Stimulated activated CD8-positive, alpha-beta memory T cell treated with anti-CD3 and anti-CD28 coated beads, Interleukin-7, amount 100 ng/mL, for 48 hours (primary cell): ENCODE results near the gene EXOC3L4.
"Not testable (repeated sequence)": the region's sequence is repeated elsewhere in the genome, so short reads cannot be mapped to it uniquely, and the experiment has no call there.

Source experiments
- DNase-seq, 2 donors: peaks; one replicate each; pipeline ENCODE4 v3.0.0-alpha.2; 2020; ENCODE audit warnings: low read depth in 1 of 2; ENCODE audit errors: extremely low read depth in 1 of 2

EXOC3L4 gene

DNA sequence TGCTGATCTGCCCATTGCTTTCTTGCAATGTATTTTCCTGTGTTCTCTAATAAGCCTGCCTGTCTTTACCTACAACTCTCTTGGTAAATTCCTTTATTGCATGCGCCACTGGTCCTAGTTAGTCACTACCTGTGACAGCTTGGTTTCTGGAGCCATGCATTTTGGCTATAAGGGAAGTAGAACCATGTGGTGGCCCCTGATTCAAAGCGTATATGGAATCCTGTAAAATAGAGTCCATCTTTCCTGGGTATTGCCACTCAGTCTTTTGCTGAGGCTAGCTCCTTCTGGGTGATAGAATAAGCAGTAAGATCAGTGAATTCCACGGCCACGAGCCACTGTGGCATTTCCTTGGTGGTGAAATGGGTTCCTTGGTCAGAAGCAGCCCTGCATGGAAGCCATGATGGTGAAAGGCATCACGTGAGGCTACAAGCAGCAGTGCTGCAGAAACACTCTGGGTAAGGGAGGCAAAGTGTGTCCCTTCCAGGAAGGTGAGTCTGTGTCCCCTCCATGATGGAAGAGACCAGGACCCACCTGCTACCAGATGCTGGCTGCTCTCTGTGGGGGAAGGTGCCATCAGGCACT is 48.3 kb downstream of the EXOC3L4 start:
- DNase-seq, result no peak

DNA sequence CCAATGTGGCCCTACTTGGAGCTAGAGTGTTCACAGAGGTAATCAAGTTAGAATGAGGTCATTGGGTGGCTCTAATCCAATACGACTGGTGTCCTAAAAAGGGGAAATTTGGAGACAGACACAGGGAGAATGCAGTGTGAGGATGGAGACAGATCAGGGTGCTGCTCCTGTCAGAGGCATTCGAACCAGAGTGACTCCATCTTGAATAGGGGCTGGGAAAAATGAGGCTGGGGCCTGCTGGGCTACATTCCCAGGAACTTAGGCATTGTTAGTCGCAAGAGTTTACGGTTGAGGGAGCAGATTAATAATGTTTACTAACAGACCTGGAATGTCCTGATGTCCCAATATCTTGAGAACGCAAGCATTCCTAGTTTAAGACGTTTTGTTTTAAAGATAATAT is 49.0 kb downstream of the EXOC3L4 start:
- no peak for DNase-seq

DNA sequence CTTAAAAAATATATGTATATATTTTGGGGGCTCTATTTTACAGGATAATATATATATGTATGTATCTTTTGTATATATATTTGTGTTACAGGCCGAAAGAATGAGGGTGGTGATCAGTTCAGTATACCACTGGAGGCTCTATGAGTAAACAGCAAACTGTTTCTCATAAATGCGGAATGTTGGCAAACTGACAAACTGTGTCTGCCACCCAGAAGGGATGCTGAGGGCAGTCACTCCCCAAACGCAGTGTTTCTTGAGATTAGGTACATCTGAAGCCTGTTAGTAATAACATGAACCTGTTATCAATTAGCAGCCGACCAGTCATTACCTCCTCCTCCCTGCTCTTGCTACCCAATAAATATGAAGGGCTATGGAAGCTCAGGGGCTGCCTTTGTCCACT is 49.6 kb downstream of the EXOC3L4 start:
- DNase-seq, result no peak

DNA sequence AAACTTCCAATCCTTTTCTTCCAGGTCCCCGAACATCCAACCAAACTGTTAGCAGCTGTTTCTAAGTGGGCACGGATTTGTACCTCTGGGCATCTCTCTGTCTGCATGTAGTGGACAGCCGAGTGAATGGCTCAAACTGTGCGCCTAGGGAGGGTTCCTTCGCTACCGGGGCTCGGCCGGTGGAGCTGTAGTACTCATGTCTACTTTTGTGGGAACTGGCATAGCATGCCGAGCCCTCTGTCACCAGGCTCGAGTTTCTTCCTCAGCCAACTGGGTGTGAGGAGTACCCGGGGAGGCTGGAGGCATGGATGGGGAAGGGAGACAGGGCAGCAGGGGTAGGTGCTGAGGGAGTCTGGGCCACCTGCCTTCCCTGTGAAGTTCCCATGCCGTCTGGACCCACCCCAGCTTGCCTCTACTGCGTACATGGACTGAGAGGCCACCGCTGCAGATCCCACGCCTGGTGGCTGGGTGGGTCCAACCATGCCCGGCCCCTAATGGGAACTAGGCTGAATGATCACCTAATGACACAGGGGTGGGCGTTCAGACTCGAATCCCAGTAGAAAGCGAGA is 51.7 kb downstream of the EXOC3L4 start:
- DNase-seq, result no peak

DNA sequence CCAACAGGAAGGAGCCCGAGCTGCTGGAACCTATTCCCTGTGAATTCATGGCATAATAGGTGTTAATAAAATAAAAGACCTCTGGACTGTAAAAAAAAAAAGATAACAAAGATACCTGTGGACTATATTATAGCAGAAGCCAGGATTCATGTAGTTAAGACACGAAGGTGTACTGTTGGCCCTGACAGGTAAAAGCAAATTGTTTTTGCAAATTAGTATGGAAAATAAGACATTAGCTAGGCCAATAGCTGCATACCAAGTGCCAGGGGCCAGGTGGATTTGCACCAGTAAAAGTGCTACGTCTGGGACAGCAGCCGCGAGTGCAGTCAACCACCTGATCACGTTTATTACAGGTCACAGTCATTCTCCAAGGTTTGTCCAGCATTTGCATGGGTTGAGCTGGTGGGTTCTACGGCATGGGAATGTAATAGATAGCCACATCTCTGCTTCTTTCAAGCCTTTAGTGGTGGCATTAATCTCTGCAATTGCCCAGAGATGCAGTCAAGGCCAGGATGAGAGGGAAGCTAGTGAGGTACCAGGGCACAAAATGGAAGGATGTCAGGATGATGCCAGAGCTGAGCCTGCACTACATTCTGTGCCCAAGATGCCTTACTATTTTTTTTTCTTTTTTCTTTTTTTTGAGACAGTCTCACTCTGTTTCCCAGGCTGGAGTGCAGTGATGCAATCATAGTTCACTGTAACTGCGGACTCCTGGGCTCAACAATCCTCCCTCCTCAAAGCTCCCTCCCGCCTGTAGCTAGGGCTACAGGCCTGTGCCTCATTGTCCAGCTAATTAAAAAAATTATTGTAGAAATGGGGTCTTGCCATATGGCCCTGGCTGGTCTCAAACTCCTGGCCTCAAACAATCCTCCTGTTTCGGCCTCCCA is 55.1 kb downstream of the EXOC3L4 start:
- DNase-seq, result no peak

DNA sequence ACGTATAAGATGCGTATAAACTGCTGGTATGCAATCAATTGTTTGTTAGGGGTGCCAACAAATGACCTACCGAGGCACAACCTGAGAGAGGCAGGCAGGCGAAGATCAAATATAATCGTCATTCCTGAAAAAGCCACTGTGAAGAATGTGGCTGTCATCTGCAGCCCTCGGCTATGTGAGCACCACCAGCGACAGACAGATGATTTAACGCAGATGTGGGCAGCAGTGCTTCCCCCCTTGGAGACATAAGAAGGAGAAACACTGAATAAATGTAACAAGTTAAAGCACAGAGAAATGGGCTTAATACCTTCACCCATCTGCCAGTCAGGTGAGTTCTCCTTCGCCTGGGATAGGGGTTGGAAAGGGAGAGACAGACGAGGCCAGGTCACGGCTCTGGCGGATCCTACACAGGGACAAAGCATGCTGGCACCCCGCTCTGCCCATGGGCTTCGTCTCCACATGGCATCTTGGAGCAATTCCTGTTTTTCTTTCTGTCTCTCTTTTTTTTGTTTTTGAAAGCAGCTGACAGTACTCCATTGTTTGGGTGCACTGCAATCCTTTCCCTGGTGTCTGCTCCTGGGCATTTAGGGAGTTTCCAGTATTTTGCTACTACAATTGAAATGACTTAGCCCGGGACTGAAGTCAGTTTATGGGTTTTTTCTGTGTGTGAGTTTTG is 56.9 kb downstream of the EXOC3L4 start:
- no peak for DNase-seq

DNA sequence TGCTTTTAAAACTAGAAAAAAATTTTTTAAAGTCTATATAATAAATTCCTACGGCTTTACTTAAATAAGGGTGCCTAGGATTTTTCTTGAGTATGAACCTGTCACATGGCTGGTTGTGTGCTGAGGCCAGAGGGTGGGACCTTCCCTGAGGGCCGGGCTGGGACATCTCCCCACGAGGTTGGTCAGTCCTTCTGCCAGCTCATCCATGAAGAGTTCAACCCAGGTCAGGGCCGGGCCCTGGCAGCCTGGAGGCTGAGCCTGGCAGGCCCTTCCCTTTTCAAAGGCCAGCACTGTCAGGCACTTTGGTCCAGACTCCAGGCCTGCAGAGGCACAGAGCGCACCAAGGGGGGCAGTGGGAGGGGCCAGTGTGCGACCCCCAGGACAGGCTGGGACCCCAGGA is 60.5 kb downstream of the EXOC3L4 start:
- DNase-seq, result no peak

DNA sequence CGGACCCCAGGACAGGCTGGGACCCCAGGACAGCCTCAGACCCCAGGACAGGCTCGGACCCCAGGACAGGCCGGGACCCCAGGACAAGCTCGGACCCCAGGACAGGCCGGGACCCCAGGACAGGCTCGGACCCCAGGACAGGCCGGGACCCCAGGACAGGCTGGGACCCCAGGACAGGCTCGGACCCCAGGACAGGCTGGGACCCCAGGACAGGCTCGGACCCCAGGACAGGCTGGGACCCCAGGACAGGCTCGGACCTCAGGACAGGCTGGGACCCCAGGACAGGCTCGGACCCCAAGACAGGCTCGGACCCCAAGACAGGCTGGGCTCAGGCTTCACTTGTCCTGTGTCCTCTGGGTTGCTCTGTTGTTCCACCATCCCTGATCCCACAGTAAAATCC is 60.9 kb downstream of the EXOC3L4 start:
- DNase-seq, result not testable (repeated sequence)

DNA sequence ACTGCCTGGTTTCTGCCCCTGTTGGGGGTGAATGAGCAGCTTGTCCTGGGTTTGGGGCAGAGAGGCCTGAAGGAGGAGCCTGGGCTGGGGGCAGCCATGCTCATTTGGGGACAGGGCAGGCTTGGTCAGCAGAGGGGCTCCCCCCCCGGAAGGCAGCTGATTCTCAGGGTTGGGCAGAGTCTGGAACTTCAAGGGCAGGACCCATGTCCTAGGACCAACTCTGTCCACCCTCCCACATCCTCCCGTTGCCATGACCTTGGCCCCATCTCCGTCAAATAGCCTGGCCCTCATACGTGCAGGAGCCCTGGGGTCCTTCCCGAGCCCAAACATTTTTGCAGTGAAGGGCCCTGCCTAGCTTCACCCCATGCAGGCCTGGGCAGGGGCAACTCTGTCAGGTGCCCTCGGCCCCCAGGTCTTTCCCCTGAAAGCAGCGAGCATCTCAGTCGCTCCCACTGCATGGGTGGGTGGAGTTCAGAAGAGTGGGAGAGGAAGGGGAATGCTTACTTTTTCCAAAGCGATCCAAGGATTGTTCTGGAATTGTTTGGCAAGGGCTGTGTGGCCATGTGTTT is 61.4 kb downstream of the EXOC3L4 start:
- no peak for DNase-seq

DNA sequence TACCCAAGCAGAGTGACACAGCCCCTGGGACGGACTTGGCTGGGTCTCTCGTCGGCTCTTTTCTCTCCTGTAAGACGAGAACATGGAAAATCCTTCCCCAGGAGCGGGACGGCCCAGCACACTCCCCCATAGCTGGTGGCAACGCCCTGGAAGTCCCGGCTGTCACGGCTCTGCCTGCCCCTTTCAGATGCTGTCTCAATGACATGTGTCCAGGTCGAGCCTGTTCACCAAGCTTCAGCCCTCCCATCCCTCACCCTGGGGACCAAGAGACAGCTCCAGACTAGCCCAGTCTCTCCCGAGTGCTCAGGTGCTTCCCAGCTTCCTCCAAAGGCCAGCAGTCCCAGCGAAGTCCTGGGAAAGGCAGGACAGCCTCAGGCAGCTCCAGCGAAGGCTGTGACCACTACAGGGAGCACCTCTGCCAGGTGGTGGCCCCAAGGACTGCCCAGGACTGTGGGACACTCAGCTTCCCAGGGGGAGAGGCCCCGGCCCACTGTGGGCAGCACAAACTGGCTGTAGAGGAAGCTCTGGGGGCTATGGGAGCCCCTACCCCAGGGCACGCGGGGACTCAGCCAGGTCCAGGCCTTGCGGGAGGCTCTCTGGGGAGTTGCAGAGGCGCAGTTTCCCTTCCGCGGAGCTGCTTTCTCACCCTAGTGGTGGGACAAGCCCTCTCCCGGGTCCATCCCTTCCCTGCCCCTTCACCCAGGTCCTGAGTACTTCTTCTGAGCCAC is 62.3 kb downstream of the EXOC3L4 start:
- DNase-seq, result no peak

DNA sequence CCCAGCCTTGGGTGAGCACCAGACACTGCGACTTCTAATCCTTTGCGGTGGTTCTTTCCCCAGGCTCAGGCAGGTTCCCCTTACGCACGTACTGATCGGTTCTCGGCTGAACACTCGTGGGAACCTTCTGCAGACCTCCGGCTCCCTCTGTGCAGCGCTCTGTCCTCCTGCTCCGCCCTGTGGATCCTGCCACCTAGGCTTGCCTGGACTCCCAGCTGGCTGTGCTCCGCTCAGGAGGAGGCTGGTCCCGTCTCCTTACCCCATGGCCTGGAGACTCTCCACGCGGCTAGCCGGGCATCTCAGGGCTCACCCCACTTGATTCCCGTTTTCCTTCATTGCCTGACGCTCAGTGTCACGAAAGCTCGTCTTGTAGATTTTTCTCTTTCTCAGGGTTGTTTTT is 63.4 kb downstream of the EXOC3L4 start:
- no peak for DNase-seq

DNA sequence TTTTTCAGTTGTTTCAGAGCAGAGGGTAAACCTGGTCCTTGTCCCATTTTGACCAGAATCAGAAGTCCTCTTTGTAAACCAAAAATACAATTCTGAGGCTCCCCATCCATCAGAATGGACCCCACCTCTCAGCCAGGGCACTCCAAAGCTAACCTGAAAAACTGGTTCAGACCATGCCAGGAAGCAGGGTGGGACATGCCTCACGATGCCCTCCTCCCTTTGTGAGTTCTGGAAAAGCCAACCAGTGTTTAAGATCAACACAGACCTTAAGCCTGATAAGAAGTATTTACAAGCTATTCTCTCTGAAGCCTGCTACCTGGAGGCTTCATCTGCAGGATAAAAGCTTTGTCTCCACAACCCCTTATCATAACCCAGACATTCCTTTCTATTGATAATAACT is 64.2 kb downstream of the EXOC3L4 start:
- no peak for DNase-seq
